Measurements from ENCODE around the gene RIMS3.
"Not testable (repeated sequence)": the region's sequence is repeated elsewhere in the genome, so short reads cannot be mapped to it uniquely, and the experiment has no call there.

RIMS3 gene

GRCh38 chr1:40593449-40594186 lies 71.9 kb downstream of the RIMS3 start:
- DNase-seq (ENCODE audit: low spot score): no peak

GRCh38 chr1:40592107-40592803 lies 73.2 kb downstream of the RIMS3 start:
- DNase-seq (ENCODE audit: low spot score): peak; percentile 50

- no peak for DNase-seq (ENCODE audit: low spot score)
Observed at GRCh38 chr1:40588586-40588985, 76.9 kb downstream of the RIMS3 start.

- no peak for DNase-seq (ENCODE audit: low spot score)
Observed at GRCh38 chr1:40583980-40584379, 81.5 kb downstream of the RIMS3 start.

GRCh38 chr1:40582116-40582515 lies 83.4 kb downstream of the RIMS3 start:
- no peak for DNase-seq (ENCODE audit: low spot score)

GRCh38 chr1:40575336-40575735 lies 90.1 kb downstream of the RIMS3 start:
- DNase-seq (ENCODE audit: low spot score): no peak

GRCh38 chr1:40574805-40575204 lies 90.7 kb downstream of the RIMS3 start:
- not testable (repeated sequence) for DNase-seq (ENCODE audit: low spot score)
